SK-N-SH (cell line): ENCODE results near the gene UBE2D2. TPM values are rescaled to one million over a fixed set of nuclear protein-coding genes. Genes with fewer than 3 reads are reported as not detected.
A peak's percentile ranks its signal among the peaks of the same experiment; 100 is the strongest.

Experiments used
- CTCF ChIA-PET: fragments of 300-600, 350-600 bp; formaldehyde crosslinking; extraction: SDS; loops from one replicate; lab custom pipeline; 2021; lab: Yijun Ruan, JAX
- POLR2A ChIA-PET: fragments of 350-600 bp; sonication (Branson Sonifier 250); formaldehyde crosslinking; extraction: SDS; loops from one replicate; lab custom pipeline; 2020; ENCODE audit warnings: antibody characterized with exemption, inconsistent platforms; lab: Yijun Ruan, JAX
- DNase-seq: peaks from one replicate; pipeline ENCODE4 v3.0.0; 2012
- H2AFZ ChIP-seq: fragments of 200-600 bp; sonication (generic); 2 replicates; pipeline ENCODE4 v1.8.1; 2016; ENCODE audit warnings: antibody characterized with exemption, mild to moderate bottlenecking, low read depth
- H3F3A ChIP-seq: fragments of 200-600 bp; sonication (generic); replicated peaks from 2 replicates; pipeline ENCODE3; 2016; ENCODE audit warnings: antibody characterized with exemption, mild to moderate bottlenecking; ENCODE audit not compliant: insufficient read depth
- H3K27ac ChIP-seq, 2 experiments: fragments of 200-500 bp in 1 of 2; fragments of 200-600 bp in 1 of 2; sonication (Bioruptor generic) in 1 of 2; sonication (generic), shearing (Covaris generic) in 1 of 2; 2 replicates each; pipeline versions ENCODE4 v1.5.1 to v1.6.1; 2014 to 2016; ENCODE audit warnings: low read depth in 2 of 2, inconsistent platforms in 1 of 2, low read length in 1 of 2, mild to moderate bottlenecking in 1 of 2, mixed read lengths in 1 of 2
- H3K27me3 ChIP-seq: fragments of 200-600 bp; sonication (generic), shearing (Covaris generic); 2 replicates; pipeline ENCODE4 v1.6.1; 2016; ENCODE audit warnings: mixed run types; ENCODE audit not compliant: insufficient read depth
- H3K36me3 ChIP-seq, 2 experiments: fragments of 200-500 bp in 1 of 2; fragments of 200-600 bp in 1 of 2; sonication (Bioruptor generic) in 1 of 2; sonication (generic) in 1 of 2; replicated peaks in 1 of 2; 2 replicates each; pipeline versions ENCODE3 to v1.5.1; 2014 to 2016; ENCODE audit warnings: low read length in 1 of 2, mild to moderate bottlenecking in 1 of 2; ENCODE audit not compliant: insufficient read depth in 2 of 2, control insufficient read depth in 1 of 2
- H3K4me1 ChIP-seq, 2 experiments: fragments of 200-500 bp in 1 of 2; fragments of 200-600 bp in 1 of 2; sonication (Bioruptor generic) in 1 of 2; sonication (generic), shearing (Covaris generic) in 1 of 2; 2 replicates each; pipeline versions ENCODE4 v1.5.1 to v1.6.1; 2014 to 2016; ENCODE audit warnings: low read depth in 1 of 2, low read length in 1 of 2, mixed run types in 1 of 2; ENCODE audit not compliant: insufficient read depth in 2 of 2, control insufficient read depth in 1 of 2
- H3K4me2 ChIP-seq: fragments of 200-600 bp; sonication (generic), shearing (Covaris generic); 2 replicates; pipeline ENCODE4 v1.6.1; 2017; ENCODE audit warnings: mixed run types
- H3K4me3 ChIP-seq, 2 experiments: fragments of 200-500 bp in 1 of 2; fragments of 200-600 bp in 1 of 2; sonication (Bioruptor generic) in 1 of 2; sonication (generic), shearing (Covaris generic) in 1 of 2; 2 replicates each; pipeline versions ENCODE4 v1.5.1 to v1.8.1; 2014 to 2016; ENCODE audit warnings: low read depth in 2 of 2, inconsistent platforms in 1 of 2, low read length in 1 of 2, mild to moderate bottlenecking in 1 of 2, mixed read lengths in 1 of 2, moderate library complexity in 1 of 2
- H3K79me2 ChIP-seq: fragments of 200-600 bp; sonication (generic); 2 replicates; pipeline ENCODE4 v1.8.1; 2017; ENCODE audit warnings: mild to moderate bottlenecking; ENCODE audit not compliant: insufficient read depth
- H3K9ac ChIP-seq: fragments of 200-600 bp; sonication (generic); 2 replicates; pipeline ENCODE4 v1.6.1; 2017; ENCODE audit warnings: mixed run types
- H3K9me2 ChIP-seq: fragments of 200-600 bp; sonication (generic); 2 replicates; pipeline ENCODE4 v1.6.1; 2017; ENCODE audit warnings: mixed run types
- H3K9me3 ChIP-seq: fragments of 200-600 bp; sonication (generic); 2 replicates; pipeline ENCODE4 v1.6.1; 2017; ENCODE audit warnings: mixed run types, mild to moderate bottlenecking, moderate library complexity
- H4K20me1 ChIP-seq: fragments of 200-600 bp; sonication (generic); 2 replicates; pipeline ENCODE4 v1.6.1; 2017; ENCODE audit warnings: mild to moderate bottlenecking, mixed run types; ENCODE audit not compliant: insufficient read depth
- CHD2 ChIP-seq: fragments of 150-350 bp; IDR thresholded peaks from 2 replicates; pipeline ENCODE4 v1.6.1; 2018; ENCODE audit warnings: low read length; ENCODE audit not compliant: partially characterized antibody
- CTCF ChIP-seq: fragments of 200-600 bp; sonication (generic); IDR thresholded peaks from 2 replicates; pipeline ENCODE4 v1.6.1; 2017; ENCODE audit warnings: antibody characterized with exemption, mild to moderate bottlenecking, moderate library complexity
- ELF1 ChIP-seq: IDR thresholded peaks from 2 replicates; pipeline ENCODE4 v1.4.0; 2012
- EP300 ChIP-seq, 2 experiments: IDR thresholded peaks; 2 replicates each; pipeline versions ENCODE4 v1.4.0 to v1.6.1; 2012; ENCODE audit warnings: borderline replicate concordance in 1 of 2, low read depth in 1 of 2, low read length in 1 of 2
- GATA2 ChIP-seq: sonication (generic); formaldehyde crosslinking; IDR thresholded peaks from 2 replicates; pipeline ENCODE4 v1.5.0; 2020; ENCODE audit warnings: mild to moderate bottlenecking, missing genetic modification reagents
- JUND ChIP-seq: IDR thresholded peaks from 2 replicates; pipeline ENCODE4 v1.4.0; 2012
- MAX ChIP-seq: IDR thresholded peaks from 2 replicates; pipeline ENCODE4 v1.4.0; 2012; ENCODE audit warnings: low read depth
- MEF2A ChIP-seq: IDR thresholded peaks from 2 replicates; pipeline ENCODE4 v1.4.0; 2012; ENCODE audit warnings: low read depth, borderline replicate concordance
- PBX3 ChIP-seq: IDR thresholded peaks from 2 replicates; pipeline ENCODE4; 2012
- YY1 ChIP-seq: IDR thresholded peaks from 2 replicates; pipeline ENCODE4 v1.4.0; 2012; ENCODE audit warnings: low read depth, mild to moderate bottlenecking
- ZBTB33 ChIP-seq: IDR thresholded peaks from 2 replicates; pipeline ENCODE4 v1.4.0; 2012; ENCODE audit warnings: low read depth, borderline replicate concordance
- WGBS: methylation state at CpG from one replicate; pipeline ENCODE4 v1.1.6; 2017; ENCODE audit warnings: low lambda C conversion rate; 5-methylcytosine and 5-hydroxymethylcytosine counted together
- polyA plus RNA-seq, 3 experiments: library from polyadenylated mRNA; depleted of rRNA; stranded (reverse); fragments of >200 nt; gene quantifications; 2 replicates each; pipeline ENCODE4 v1.2.3, GENCODE V29; 2012

Gene UBE2D2
- polyA plus RNA-seq, 1 of the 3 experiments (the other 2 are of a cell fraction), result 24.5 TPM

- Histone ChIP-seq H3K79me2 (peaks cover 97% of the 10 kb centered on the region), H3K36me3 (peaks cover 0 to 5% of the 10 kb centered on the region in 2 experiments), H3K27me3 (no peaks in the 10 kb centered on the region), H3K27ac (peak overlapping the region in 1 of 2 experiments; percentile 99; a peak in 2 of 4 replicates), H3K9ac (no peak overlapping the region), H3K4me2 (no peak overlapping the region), H3K4me1 (peaks cover 68 to 97% of the 10 kb centered on the region in 2 experiments), H3K9me3 (no peaks in the 10 kb centered on the region), H3K4me3 (no peak overlapping the region), H2AFZ (no peak overlapping the region), H3F3A (peaks cover 46% of the 10 kb centered on the region), H4K20me1 (peaks cover 42% of the 10 kb centered on the region), H3K9me2 (no peaks in the 10 kb centered on the region)
- POLR2A ChIA-PET, result no interaction called here
- TF ChIP-seq JUND (no peak), MEF2A (no peak), ZBTB33 (no peak), MAX (no peak), GATA2 (CRISPR knock-in tag) (no peak), YY1 (no peak), CHD2 (no peak), CTCF (no peak), ELF1 (no peak), EP300 (IDR thresholded peaks at IDR 0.05; ENCODE audit: borderline replicate concordance in 1 of 2, low read depth in 1 of 2, low read length in 1 of 2) (no peak), PBX3 (no peak)
- no peak for DNase-seq
- 91% methylated on average over 6 of the region's 14 CpGs for WGBS
- CTCF ChIA-PET, result interaction anchor here (0.5 to 20.6 kb wide), 6 partner anchors 12 to 104 kb away, joined by 3 to 204 read pairs (median 6); no protein-coding TSS in a partner anchor
Observed at GRCh38 chr5:139663207-139664085, 102.3 kb downstream of the UBE2D2 start.
